Left renal cortex interstitium (tissue), 4 donors: ENCODE measurements around the gene PROM1. TPM values are rescaled to one million over a fixed set of nuclear protein-coding genes. Genes with fewer than 3 reads are reported as not detected.

Source experiments
- DNase-seq, 4 donors: peaks; one replicate each; pipeline ENCODE4 v3.0.0-alpha.2; 2013; ENCODE audit warnings: low read depth in 4 of 4, low spot score in 2 of 4, missing footprints in 1 of 4
- polyA plus RNA-seq, 4 donors: library from polyadenylated mRNA; unstranded; fragments of 120-200 nt; gene quantifications; one replicate each; pipeline ENCODE4 v1.2.1, GENCODE V29; 2013; ENCODE audit not compliant: insufficient read length in 4 of 4

The PROM1 gene
- polyA plus RNA-seq, 4 donors, result 31.4 to 45.8 (median 42.2) TPM

DNA sequence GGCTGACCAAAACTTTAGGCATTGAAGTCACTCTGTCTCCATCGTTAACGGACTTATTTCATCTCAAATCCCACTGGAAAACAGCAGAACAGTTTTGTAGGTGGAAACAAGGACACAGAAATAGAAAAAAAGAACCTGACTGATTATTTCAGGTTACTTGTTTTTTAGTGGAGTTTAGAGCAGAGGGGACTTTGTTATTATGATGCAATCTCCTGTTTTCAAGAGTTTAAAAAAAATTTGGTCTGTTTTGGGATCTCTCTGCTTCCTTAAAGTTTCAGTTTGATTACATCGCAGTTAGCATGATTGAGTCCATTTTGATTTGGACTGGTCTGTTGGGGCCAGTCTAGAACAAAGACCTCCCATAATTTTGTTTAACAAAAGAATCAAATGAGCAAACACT lies 13.6 kb downstream of the PROM1 start:
- DNase-seq, result no peak

DNA sequence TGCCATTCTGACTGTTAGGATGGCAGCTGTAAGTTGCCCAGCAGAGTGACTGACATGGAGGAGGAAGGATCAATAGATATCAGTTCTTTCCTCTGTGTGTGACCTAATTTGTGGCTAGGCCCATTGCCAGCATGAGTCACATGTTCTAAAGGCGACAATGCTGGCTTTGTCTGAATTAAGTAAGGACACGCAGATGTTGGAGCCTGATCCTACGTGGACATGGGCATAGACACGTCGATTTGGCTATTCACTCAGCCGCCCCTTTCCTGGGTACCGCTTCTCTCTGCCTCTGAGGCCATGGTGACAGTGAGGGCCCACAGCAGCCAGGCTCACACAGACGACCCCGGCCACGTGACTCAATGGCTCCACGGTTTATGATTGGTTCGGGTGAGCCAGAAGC lies 16.3 kb downstream of the PROM1 start:
- no peak for DNase-seq

DNA sequence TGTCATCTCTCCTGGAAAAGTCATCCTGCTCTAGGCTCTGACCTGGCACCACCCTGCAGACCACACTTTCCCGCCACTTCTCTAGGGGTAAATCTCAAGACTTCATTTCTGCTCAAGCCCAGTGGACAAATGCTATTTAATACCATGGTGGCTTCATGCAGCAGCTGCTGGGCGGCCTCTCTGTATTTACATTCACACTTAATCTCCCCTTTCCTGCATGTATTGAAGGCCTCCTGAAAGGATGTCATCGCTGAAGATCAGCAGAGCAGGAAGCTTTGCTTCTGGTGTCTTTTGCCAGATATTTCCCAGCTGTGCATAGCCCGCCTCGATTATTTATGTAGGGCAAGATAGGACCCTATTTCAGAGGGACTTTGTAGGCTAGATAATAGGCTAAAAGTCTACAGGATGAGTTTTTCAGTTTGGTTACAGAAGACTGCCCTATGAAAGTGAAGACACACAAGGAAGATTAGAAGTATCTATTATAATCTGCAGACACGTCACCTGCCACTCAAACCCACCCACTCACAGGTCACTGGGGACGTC lies 17.2 kb downstream of the PROM1 start:
- no peak for DNase-seq

DNA sequence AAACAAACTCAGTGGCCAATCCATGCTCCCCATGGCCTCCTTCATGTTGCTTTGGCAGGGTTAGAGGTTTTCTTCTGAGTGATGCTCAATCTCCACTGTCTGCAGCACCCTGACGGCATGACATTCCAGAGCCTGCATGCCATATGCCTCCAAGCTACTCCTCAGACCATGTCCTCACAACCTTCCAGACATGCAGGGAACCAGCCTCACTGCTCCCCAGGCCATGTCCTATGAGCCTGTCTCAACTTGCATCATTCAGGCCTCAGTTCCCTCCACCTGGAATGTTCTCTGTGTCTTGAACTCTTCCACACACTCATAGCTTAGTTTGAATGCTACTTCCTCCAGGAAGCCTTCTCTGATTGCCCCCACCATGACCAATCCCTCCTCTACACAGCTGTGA lies 18.8 kb downstream of the PROM1 start:
- DNase-seq, result no peak

DNA sequence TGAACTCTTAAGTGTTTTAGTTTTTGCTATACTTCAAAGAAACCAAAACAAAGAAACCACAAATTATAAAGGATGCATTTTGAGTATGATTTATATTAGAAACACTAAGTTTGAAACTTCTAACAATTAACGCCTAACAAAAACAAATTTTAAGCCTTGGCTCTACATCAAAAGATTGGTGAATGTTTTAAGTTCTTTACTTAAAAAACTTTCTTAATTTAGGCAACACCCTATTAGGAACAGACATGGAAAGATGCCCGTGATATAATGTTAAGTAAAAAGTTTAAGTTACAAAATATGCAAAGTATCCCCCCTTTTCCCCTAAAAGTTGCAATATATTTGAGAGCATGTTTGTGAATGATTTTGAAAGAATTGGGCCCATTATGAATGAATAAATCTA lies 21.2 kb downstream of the PROM1 start:
- DNase-seq, result no peak

DNA sequence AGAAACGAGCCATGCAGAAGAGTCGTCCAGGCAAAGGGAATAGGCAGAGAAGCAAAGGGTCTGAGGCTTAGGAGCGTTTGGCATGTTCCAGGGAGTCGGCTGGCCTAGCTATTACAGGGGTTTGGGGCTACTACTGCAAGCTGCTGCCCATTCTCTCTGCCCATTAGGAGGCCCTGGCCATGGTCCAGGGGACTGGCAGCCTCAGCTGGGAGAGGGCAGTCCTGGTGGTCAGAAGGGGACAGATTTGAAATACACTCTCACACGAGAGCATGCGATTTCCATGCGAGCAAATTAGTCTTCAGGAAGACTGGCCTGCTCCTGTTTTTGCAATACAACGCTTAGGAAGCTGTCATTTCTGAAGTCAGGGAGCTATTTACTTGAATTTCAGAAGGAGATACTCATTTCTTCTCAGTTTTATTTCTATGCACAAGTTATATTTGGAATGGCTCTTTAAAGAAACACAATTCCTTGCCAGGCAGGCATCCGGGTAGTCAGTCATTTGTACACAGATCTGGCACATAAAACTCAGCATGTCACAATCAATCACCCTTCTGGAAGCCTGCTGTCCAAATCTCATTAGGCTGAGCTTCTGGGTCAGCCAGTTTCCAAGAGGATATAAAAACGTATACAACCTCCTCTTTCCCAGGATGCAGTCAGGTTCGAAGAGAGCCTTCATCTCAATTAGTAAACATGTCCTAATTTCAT lies 27.0 kb downstream of the PROM1 start:
- peak in 2 of 4 donors; percentile 17 to 39 for DNase-seq

DNA sequence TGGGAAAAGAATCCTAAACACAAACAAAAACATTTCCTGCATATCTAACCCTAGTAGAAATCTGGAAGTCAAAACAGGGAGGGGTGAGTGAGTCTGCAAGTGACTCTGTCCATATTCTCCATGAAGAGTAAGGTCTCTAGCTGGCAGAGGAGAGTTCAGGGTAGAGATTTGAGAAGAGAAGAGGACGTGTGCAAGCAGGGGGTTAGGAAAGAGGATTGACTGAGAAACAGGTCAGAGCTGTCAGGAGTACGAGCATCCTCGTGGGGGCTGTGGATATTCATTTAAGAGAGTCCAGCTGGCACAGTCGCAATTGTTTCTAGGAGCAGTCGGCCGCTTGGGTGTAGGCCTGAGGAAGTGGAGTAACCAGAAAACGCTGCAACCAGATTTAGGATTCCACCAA lies 27.9 kb downstream of the PROM1 start:
- no peak for DNase-seq

DNA sequence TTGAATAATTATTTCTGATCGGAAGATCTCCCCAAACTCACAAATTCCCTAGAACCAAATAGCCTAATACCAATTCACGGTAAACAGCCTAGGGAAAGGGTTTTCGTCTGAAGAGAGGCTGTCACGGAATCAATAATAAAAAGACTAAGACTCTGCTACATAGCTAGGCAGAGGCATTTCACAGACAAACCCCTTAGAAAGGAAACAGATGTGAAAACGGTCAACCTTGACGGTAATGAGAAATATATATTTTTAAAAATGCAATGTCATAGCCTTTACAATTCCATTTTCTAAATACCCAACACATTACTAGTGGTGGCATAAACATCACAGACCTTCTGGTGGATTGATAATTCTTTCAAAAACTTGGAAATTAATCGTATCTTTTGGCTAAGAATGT lies 28.4 kb downstream of the PROM1 start:
- DNase-seq, result no peak

DNA sequence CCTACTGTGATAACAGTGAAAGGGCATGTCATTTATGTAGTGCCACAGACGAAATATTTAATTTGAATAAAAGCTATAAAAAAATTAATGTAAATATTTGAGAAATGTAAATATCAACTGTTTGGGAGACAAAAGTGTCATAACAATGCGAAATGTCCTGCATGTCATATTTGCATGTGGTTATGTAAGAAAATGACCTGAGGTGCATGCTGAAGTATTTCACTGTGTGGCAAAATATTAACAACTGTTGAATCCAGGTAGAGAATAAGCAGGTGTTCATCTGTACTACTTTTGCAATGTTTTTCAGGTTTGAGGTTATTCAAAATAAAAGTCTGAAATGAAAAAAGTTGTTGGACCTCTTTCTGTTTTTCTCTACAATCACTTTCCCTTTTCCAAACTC lies 30.9 kb downstream of the PROM1 start:
- DNase-seq, result no peak

DNA sequence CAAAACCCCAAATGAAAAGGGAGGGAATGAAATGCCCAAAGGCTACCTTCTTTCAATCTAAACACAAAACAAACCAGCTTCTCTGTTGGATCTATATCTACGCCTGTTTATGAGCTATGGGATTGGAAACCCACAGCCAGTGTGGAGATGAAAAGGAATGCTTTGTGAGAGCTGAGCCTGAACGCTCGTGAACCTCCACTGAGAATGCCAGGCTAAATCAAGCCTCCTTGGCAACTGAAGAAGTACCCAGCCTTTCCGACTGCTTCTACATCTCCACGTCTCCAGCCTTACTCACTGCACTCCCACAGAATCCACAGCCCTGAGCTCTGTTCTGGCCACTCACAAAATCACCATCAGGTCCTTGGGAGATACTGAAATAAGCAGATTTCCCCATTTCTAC lies 31.8 kb downstream of the PROM1 start:
- DNase-seq, result no peak

DNA sequence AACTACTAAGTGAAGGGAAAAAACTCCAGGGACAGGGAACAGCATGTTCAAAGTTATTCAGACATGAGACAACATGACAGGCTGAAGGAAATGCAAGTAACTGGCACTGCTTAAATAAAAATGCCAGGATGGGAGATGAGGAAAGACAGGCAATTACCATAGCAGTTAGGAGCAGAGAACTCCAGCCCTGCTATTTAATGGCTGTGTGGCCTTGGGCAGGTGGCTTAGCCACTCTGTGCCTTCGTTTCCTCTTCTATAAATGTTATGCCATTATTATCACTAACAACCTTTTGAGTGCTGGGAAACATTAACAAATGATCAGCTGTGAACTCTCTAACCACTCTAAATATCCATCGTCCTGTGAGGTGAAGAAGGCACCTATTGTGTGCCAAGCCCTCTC lies 32.7 kb downstream of the PROM1 start:
- DNase-seq, result no peak

DNA sequence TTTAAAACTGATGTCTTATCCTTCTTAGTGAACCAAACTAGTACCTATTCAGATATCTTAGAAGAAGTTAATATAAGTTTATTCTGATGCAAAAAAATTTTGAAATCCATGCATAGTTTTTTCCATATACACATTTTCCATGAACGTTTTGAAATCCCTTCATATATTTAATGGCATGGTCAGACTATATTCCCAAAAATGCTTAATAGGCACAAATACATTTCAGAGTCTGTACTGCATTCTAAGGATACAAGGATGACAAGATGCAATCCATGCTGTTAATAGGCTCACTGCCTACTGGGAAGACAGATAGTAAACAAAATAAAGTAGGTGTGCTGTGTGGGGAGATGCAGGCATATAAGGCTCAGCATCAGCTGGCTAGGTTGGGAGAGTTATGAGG lies 33.2 kb downstream of the PROM1 start:
- no peak for DNase-seq

DNA sequence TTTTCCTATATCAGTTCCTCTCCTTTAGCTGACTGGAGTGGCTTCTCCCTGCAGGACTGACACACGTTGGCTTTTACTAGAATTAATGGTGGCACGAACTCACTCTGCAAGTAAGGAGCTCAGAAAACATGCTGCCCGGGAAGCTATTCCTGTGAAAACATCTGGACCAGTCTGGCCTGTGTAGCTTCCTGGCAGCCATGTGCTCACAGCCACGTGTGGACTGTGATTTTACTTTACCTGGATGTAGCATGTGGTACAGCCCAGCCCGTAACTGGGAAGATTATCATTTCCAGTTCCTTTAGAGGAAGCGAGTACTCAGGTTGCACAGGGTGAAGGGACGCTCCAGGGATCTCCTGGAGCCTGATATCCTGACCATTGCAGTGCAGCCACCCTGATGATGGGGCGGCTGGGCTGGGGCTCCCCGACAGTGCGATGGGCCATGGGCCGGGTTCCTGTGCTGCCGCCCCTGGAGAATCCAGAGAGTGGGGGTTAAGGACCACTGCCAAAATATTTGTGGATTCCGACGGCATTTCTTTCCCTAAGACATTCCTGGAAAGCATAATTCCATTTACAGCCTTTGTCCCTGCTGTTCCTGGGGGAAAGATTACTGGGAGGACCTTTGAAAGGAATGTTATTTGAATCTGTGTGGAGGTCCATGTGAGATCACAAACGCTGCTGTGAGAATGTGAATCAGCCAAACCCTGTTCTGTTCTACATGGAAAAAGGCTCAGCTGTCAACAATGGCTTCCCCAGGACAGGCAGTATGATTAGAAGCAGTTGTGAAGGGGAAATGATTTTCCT lies 35.0 kb downstream of the PROM1 start:
- no peak for DNase-seq

DNA sequence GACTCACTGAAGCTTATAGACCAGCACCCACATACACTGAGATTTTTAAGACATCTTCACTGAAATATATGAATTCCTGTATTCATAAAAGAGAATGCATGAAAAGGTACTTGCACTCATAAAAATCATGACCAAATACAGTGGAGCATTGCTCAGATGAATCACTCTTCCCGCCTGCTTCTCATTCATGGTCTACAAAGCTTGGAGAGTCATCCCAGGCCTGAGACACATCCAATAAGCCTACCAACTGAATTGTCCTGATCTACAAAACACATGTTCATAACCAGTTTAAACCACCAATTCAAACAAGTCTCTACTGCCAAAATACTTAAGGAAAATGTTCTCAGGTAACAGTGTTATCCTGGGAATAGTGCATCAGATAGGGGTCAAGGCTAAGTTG lies 38.1 kb downstream of the PROM1 start:
- no peak for DNase-seq

DNA sequence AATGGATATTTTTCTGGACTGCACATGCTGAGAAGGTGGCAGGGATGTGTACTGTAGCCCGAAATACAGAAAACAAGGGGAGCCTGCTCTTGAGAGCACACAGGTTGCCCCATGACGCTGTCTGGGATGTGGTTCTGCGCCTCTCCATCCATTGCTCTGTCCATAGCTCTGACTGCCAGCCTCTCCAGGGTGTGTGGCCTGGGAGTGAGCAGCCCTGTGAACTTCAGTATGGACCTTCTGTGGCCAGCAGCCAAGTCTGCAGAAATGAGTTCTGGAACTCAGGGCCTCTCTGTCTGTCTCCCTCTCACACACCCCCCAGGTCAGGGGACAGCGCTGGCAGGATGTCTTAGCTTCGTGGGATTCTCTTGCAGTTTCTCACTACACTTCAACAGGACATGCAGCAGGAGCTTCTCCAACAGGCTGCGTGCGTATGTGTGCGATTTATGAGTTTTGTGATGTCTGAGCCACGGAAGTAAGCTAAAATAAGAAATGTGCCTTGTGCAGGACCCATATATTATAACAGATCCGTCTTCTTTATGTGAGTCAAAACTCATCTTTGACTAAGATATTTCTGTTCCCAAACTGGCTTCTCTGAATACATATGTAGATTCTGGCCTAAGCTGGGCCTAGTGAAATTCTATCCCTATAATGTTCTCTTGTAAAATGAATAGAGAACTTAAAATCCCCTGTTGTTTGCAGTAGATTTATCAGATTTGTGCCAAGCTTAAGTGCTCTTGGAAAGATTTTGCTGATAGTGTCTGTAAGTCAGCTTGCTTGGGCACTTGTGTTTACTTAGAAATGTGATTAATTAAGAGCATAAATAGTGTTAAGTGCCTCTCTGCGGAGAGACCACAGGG lies 40.0 kb downstream of the PROM1 start:
- no peak for DNase-seq

DNA sequence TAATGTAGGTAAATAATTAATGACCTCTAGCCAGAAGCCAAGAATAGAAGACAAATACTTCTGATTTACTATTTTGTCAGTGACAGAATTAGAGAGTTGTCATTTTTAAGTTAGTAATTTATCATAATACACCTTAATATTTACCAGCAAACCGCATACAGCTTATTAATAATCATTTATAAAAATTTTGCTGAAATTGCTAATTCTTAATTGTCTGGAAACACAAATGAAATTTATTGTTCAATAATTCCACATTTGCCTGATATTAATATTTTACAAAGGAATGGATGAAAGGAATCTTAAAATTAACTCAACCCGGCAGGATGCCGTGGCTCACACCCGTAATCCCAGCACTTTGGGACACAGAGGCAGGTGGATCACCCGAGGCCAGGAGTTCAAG lies 44.7 kb downstream of the PROM1 start:
- DNase-seq, result no peak

DNA sequence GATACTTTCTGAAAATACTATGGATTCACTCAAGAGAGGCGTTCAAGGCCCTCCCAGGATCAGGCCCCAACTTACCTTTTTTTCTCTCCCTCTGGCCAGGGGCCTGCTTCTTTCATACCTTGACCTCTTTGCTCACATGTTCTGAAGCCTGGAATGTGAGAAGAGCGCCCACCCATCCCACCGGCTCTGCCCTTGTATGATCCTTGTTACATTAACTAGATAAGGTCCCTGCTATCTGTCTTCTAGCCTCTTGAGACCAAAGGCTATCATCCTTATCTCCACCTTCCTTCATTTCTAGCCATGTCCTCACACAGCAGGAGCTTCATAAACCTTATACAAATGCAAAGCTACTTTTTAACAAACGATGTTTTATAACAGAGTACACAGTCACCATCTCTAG lies 45.9 kb downstream of the PROM1 start:
- DNase-seq, result no peak

DNA sequence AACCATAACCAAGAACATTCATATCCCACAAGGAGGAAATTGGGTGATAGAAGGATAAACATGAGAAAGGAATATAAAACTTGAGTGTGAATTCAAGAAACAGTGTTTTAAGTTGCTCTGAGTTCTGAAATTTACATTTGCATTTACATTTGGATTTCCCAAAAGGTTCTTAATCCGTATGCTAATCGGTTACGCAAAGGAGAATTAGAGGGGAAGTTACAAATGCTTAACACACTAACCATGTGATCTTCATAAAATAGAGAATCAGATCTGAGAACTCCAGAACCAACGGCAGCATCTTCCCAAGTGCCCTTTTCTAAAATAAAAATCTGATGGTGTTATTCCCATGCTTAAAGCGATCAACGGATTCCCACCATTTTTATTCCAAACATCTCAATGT lies 48.0 kb downstream of the PROM1 start:
- DNase-seq, result no peak

DNA sequence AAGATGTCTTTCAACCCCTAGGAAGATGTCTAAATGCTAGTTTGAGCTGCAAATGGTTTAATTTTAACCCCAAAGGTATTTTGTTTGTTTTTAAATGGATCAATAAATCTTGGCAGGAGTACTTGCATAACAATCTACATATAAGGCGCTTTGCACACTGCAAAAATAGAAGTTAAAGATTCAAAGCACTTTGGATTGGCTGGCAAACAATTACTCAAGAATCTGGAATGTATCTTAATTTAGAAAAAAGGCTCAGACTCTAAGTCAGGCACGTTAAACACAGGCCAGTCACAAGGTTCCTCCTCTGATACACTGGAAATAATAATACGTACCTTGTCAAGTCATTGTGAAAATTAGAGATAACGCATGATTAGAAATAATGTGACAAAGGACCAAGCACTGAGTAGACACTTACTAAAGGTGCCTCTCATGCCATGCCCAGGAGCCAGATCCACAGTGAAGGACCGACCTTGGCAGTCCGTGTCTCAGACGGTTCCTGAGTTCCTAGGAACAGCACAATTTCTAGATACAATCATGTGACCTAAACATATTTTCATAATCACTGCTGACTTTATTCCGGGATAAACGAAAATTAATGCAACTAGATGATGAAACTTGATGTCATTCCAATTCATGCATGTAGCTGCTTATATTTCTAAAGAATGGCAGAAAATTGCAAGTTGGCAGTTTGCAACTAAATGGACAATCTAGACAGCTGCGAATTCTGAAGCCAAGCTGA lies 49.6 kb downstream of the PROM1 start:
- no peak for DNase-seq

DNA sequence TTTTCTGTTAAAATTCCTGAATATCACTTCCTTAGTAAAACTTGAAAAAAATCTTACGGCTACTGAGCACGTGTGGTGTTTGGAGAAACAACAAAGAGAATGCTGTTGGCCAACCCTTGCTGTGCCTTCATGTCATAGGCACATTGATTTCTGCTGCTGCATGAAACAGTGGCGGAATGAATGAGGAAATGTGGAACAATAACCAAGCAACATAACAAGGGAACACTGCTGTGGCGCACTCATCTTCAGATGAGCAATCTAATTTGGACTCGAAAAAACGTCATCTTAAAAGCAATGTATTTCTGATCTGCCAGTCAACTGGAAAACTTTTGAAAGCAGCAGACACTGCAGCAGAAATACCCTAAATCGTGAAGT lies 51.4 kb downstream of the PROM1 start:
- no peak for DNase-seq
